Stimulated activated CD4-positive, alpha-beta T cell treated with anti-CD3 and anti-CD28 coated beads, TNF-alpha, amount 100 ng/mL, for 48 hours (primary cell): Measurements from ENCODE around the gene SUCO.
"Not testable (repeated sequence)": the region's sequence is repeated elsewhere in the genome, so short reads cannot be mapped to it uniquely, and the experiment has no call there.

Source experiments
- DNase-seq, 3 donors: peaks; one replicate each; pipeline ENCODE4 v3.0.0-alpha.2; 2020; ENCODE audit warnings: low read depth in 3 of 3

The SUCO gene

GRCh38 chr1:172566196-172566997 is 33.4 kb downstream of the SUCO start:
- DNase-seq = no peak

GRCh38 chr1:172567720-172568119 is 34.8 kb downstream of the SUCO start:
- no peak for DNase-seq

- DNase-seq = no peak
Measured at GRCh38 chr1:172574080-172574479, 41.1 kb downstream of the SUCO start.

GRCh38 chr1:172578586-172578985 is 45.6 kb downstream of the SUCO start:
- no peak for DNase-seq

DNA sequence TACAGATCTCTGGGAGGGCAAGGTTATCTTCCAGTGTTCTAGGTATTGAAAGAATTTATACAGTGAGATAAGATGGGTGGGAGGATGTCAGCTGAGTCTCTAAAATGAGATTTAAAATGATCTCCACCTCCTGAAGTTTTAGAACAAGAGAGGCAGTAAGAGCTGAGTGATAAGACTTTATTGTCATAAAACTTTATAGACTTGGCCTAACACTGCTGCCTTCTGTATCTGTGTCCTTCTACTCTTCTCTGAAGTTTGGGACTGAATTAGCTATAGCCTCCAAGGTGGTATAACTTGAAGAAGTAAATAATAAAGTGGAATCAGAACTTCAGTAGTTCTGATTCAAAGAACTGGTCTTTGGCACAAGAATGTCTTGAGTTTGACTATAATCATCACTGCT is 48.3 kb downstream of the SUCO start:
- DNase-seq = no peak

- no peak for DNase-seq
Measured at GRCh38 chr1:172581779-172582178, 48.8 kb downstream of the SUCO start.

GRCh38 chr1:172582889-172583288 is 49.9 kb downstream of the SUCO start:
- no peak for DNase-seq

GRCh38 chr1:172585348-172585747 is 52.4 kb downstream of the SUCO start:
- DNase-seq = no peak

GRCh38 chr1:172585861-172586260 is 52.9 kb downstream of the SUCO start:
- no peak for DNase-seq

DNA sequence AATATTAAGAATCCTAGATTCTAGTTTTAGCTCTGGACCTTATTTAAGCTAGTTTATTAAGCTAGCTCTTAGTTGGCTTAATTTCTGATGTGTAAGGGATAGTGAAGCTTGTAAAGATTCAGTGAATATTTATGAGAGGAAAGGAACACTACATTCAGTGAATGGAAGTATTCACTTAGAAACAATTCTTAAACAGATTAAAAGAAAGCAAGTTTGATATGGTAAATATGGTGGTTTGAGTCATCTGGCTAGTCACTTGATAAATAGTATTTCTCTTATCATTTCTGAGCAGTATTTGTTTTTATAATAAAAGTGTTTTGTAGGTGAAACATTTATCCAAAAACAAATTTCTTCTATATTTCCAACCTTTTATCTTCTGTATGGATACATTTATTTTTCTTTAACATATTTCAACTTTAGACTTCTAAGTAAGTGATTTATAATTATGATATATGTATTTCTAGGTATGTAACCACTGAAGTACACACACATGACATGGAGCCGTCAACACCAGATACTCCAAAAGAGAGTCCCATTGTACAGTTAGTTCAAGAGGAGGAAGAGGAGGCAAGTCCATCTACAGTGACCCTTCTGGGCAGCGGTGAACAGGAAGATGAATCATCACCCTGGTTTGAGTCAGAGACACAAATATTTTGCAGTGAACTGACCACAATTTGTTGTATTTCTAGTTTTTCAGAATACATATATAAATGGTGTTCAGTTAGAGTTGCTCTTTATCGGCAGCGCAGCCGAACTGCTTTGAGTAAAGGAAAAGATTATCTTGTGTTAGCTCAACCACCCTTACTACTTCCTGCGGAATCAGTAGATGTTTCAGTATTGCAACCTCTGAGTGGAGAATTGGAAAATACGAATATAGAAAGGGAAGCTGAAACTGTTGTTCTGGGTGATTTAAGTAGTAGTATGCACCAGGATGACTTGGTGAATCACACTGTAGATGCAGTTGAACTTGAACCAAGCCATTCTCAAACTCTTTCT is 55.6 kb downstream of the SUCO start:
- no peak for DNase-seq

DNA sequence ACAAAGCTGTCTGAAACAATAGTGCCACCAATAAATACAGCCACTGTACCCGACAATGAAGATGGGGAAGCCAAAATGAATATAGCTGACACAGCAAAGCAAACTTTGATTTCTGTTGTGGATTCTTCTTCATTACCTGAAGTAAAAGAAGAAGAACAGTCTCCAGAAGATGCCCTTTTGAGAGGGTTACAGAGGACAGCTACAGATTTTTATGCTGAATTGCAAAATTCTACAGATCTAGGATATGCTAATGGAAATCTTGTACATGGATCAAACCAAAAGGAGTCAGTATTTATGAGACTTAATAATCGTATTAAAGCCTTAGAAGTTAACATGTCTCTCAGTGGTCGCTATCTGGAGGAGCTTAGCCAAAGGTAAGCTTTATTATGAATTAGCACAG is 56.6 kb downstream of the SUCO start:
- no peak for DNase-seq

- not testable (repeated sequence) for DNase-seq
Measured at GRCh38 chr1:172591429-172591828, 58.5 kb downstream of the SUCO start.

- DNase-seq = not testable (repeated sequence)
Measured at GRCh38 chr1:172595066-172595465, 62.1 kb downstream of the SUCO start.

GRCh38 chr1:172596782-172597181 is 63.8 kb downstream of the SUCO start:
- DNase-seq = not testable (repeated sequence)

GRCh38 chr1:172599912-172600311 is 67.0 kb downstream of the SUCO start:
- DNase-seq = no peak

GRCh38 chr1:172600615-172601014 is 67.7 kb downstream of the SUCO start:
- DNase-seq = no peak

DNA sequence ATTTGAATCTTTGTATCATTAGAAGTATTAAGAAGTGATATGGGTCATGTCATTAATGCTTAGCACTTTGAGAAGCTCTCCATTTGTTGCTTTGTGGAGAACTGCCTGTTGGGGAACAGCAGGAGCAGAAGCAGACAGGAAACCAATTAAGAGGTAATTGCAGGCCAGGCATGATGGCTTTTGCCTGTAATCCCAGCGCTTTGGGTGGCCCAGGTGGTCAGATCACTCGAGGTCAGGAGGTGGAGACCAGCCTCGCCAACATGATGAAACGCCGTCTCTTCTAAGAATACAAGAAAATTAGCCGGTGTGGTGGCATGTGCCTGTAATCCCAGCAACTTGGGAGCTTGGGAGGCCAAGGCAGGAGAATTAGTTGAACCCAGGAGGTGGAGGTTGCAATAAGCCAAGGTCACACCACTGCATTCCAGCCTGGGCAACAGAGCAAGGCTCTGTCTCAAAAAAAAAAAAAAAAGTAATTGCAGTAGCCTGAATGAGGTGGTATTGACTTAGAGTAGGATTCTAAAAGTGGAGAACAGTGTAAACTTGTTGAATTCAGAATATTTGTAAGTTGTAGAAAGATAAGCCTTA is 68.2 kb downstream of the SUCO start:
- DNase-seq = no peak

GRCh38 chr1:172602706-172603105 is 69.8 kb downstream of the SUCO start:
- no peak for DNase-seq

DNA sequence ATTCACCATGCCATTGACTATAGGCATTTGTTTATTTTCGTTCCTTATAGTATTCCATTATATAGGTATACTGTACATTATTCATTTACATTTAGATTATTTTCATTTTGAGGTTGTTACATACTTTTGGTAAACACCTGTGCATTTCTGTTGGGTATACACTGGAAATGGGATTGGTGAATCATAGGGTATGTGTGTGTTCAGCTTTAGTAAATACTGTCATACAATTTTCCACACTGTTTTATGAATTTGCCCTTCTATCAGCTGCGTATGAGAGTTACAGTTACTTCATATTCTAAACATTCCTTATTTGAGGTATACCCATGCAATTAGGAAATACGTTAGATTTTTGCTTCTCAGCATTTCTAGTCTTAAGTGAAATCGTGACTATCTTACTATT is 70.9 kb downstream of the SUCO start:
- no peak for DNase-seq

DNA sequence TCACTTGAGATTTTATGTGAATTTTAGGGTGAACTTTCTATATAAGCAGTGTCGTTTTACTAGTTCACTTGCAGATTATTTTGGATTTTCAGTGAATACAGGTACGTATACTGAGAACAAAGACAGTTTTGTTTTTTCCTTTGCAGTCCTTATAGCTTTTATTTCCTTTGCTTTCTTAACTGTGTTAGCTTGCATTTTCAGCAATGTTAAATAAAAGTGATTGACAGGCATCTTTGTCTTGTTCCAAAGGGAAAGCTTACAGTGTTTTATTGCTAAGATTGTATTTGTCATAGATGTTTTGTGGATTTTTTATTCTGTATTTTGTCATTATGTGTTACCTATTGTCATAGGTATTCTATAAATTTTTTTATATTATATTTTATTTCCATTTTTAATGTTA is 72.7 kb downstream of the SUCO start:
- no peak for DNase-seq

DNA sequence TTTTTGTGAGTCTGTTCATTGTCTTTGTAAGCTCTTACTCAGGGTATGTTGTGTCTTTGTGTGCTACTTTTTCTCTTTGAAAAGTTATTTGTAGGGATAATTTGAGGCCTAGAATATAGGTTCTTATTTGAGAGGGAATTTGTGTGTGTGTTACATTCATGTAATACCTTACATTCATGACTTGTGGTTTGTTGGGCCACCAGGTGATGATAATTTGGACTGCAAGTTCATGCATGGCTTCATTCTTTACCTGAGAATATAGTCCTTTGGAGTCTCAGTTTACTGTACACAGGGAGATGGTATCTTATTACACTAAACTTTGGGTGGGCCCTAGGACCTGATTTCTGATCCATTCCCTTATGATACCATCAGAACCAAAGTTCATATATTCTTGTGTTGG is 74.2 kb downstream of the SUCO start:
- DNase-seq = no peak

GRCh38 chr1:172608098-172608601 is 75.2 kb downstream of the SUCO start:
- no peak for DNase-seq
